ENCODE data around the gene REC114. TPM values are rescaled to one million over a fixed set of nuclear protein-coding genes. Genes with fewer than 3 reads are reported as not detected.
"Not testable (repeated sequence)": the region's sequence is repeated elsewhere in the genome, so short reads cannot be mapped to it uniquely, and the experiment has no call there.

The REC114 gene
- total RNA-seq, 1 donor from 2014 or later = not detected

DNA sequence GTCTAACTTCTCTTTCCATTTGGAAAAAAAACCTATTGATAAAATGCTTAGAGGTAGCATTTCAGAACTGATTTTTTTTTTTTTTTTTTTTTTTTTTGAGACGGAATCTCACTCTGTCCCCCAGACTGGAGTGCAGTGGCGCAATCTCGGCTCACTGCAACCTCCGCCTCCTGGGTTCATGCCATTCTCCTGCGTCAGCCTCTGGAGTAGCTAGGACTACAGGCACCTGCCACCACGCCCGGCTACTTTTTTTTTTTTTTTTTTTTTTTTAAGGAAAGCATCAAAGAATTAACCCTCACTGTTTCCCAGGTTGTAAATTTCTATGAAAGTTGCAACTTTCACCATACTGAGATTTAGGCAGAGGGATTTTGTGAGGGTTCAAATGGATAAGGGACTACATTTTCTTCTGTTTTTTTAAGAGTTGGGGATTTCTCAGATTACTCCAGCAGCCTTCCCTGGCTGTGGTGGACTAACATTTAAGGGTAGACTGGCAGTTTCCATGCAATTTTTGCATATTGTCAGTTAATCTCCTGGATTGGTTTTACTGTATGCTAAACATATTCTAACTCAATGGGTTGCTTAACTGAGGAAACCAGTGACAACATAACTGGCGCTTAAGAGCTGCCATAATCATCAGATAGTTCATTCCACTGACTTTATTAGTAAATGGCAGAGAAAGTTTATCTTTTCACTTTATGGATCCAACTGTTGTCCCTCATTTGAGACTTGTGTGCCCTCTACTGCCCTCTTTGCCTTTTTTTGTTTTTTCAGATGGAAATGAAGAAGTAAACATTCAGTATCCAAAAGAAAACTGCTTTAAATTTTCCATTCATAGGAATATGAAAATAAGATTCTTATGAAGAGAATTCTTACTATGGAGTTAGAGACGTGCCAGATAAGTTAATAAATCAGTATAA, 96.5 kb downstream of the REC114 start:
- H3K36me3 ChIP-seq = no peaks in the 10 kb centered on the region
- intact Hi-C loops (cut with DNase I) = no loop called here
- TF ChIP-seq CTCF (IDR thresholded peaks at IDR 0.05) = no peak
- H3K4me3 ChIP-seq = no peak overlapping the region
- H3K27me3 ChIP-seq = no peaks in the 10 kb centered on the region
- no peaks in the 10 kb centered on the region for H3K4me1 ChIP-seq
- DNase-seq (ENCODE audit: low spot score in 2 of 2) = no peak
- H3K9me3 ChIP-seq = no peaks in the 10 kb centered on the region
- no peak overlapping the region for H3K27ac ChIP-seq

GRCh38 chr15:73540161-73540560, 97.2 kb downstream of the REC114 start:
- TF ChIP-seq CTCF (IDR thresholded peaks at IDR 0.05) = no peak
- Histone ChIP-seq H3K4me3 (no peak overlapping the region), H3K36me3 (no peaks in the 10 kb centered on the region), H3K27me3 (no peaks in the 10 kb centered on the region), H3K9me3 (no peaks in the 10 kb centered on the region), H3K4me1 (no peaks in the 10 kb centered on the region), H3K27ac (no peak overlapping the region)
- no peak for DNase-seq (ENCODE audit: low spot score in 2 of 2)
- intact Hi-C loops (cut with DNase I) = no loop called here

DNA sequence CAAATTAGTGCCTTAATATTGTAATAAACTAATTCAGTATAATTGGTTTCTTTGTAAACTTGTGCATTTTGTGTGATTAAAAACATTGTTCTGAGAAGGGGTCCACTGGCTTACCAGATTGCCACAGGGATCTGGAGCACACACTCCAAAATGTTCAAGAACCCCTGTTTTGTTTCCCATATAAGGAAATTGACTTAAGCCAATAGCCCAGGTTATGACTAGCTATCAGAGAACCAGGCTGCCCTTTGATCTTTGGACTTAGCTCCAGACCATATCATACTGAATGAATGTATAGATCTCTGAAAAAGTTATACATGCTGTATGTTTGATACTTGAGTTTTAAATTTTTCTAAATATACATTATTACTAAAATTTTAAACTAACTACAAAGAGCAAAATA, 98.5 kb downstream of the REC114 start:
- no peaks in the 10 kb centered on the region for H3K27me3 ChIP-seq
- TF ChIP-seq CTCF (IDR thresholded peaks at IDR 0.05) = no peak
- no peaks in the 10 kb centered on the region for H3K36me3 ChIP-seq
- no peaks in the 10 kb centered on the region for H3K9me3 ChIP-seq
- no peak for DNase-seq (ENCODE audit: low spot score in 2 of 2)
- H3K4me3 ChIP-seq = no peak overlapping the region
- intact Hi-C loops (cut with DNase I) = no loop called here
- no peak overlapping the region for H3K27ac ChIP-seq
- H3K4me1 ChIP-seq = no peaks in the 10 kb centered on the region

- H3K4me3 ChIP-seq; H3K27ac ChIP-seq; H3K4me1 ChIP-seq; H3K36me3 ChIP-seq; intact Hi-C loops (cut with DNase I); H3K9me3 ChIP-seq; DNase-seq (ENCODE audit: low spot score in 2 of 2); H3K27me3 ChIP-seq: not testable (repeated sequence)
These were observed 106.0 kb downstream of the REC114 start for GRCh38 chr15:73548925-73549324.

DNA sequence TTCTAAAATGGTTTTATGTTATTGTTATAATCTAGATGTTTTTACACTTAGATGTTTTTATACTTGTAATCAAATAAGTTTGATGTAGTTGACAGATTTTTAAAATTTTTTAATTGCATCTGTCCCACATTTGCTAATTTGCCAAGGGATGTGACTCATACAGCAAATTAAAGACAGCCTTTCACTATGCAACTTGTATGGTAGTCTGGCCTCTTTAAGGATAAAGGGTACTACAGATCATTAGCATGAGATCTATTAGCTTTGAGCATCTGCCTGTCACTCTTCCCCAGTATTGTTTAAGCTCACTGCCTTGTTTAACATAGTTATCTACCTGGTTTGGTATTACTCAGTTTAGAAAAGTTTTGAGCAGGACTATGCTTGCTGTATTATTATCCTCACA, 107.2 kb downstream of the REC114 start:
- H3K36me3 ChIP-seq = peaks cover 4 to 5% of the 10 kb centered on the region in 2 donors
- no peak for TF ChIP-seq CTCF (IDR thresholded peaks at IDR 0.05)
- intact Hi-C loops (cut with DNase I) = no loop called here

DNA sequence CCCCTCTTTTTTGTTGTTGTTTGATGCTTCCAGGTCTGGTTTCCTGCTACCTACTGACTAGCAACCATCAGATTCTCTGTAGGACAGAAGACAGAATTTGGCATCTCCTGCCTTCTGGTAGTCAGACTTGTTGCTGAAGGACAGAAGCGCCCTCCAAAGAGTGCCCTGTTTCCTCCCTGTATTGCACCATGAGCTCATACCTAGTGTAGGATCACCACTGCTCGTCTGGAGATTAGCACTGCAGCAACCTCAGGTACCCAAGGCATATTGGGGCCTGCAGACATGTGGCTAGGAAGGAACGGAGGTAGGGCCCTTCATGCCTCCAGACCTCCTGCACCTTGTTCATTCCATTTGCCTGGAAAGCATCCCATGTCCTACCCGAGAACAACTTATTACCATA, 112.1 kb downstream of the REC114 start:
- no peak for DNase-seq (ENCODE audit: low spot score in 2 of 2)
- peaks cover 27 to 45% of the 10 kb centered on the region in 2 donors for H3K36me3 ChIP-seq
- intact Hi-C loops (cut with DNase I) = no loop called here

More for the DNA sequence above, 107.2 kb downstream of the REC114 start:
- Histone ChIP-seq H3K27me3 (no peaks in the 10 kb centered on the region), H3K4me3 (no peak overlapping the region), H3K9me3 (no peaks in the 10 kb centered on the region), H3K4me1 (no peaks in the 10 kb centered on the region), H3K27ac (no peak overlapping the region)
- DNase-seq (ENCODE audit: low spot score in 2 of 2) = no peak

More for the DNA sequence above, 112.1 kb downstream of the REC114 start:
- Histone ChIP-seq H3K27me3 (no peaks in the 10 kb centered on the region), H3K9me3 (no peaks in the 10 kb centered on the region), H3K27ac (no peak overlapping the region), H3K4me3 (no peak overlapping the region), H3K4me1 (no peaks in the 10 kb centered on the region)
- no peak for TF ChIP-seq CTCF (IDR thresholded peaks at IDR 0.05)
